ENCODE measurements around the gene EFL1.

GRCh38 chr15:82275410-82275809 is 12.9 kb upstream of the EFL1 start:
- TF ChIP-seq CTCF (IDR thresholded peaks at IDR 0.05) = no peak
- TF ChIP-seq POLR2A (IDR thresholded peaks at IDR 0.05) = no peak

Data from body of pancreas (tissue), 4 donors.